Left ventricle myocardium inferior (tissue), 1 donor: ENCODE results near the gene CDKN2AIPNL. TPM values are rescaled to one million over a fixed set of nuclear protein-coding genes. Genes with fewer than 3 reads are reported as not detected.

Experiments used
- DNase-seq: peaks from one replicate; pipeline ENCODE4 v3.0.0-alpha.2; 2020
- H3K27ac ChIP-seq: fragments of 200-600 bp; replicated peaks from 2 replicates; pipeline ENCODE4 v1.8.0; 2021
- H3K27me3 ChIP-seq: fragments of 200-600 bp; 2 replicates; pipeline ENCODE4 v1.8.0; 2021; ENCODE audit warnings: low read depth
- H3K36me3 ChIP-seq: fragments of 200-600 bp; 2 replicates; pipeline ENCODE4 v1.8.0; 2021
- H3K4me1 ChIP-seq: fragments of 200-600 bp; 2 replicates; pipeline ENCODE4 v1.8.0; 2021
- H3K4me3 ChIP-seq: fragments of 200-600 bp; 2 replicates; pipeline ENCODE4 v1.8.0; 2021; ENCODE audit warnings: mild to moderate bottlenecking, moderate library complexity
- H3K9me3 ChIP-seq: fragments of 200-600 bp; replicated peaks from 2 replicates; pipeline ENCODE4 v1.8.0; 2021
- CTCF ChIP-seq: fragments of 200-600 bp; IDR thresholded peaks from 2 replicates; pipeline ENCODE4 v1.8.0; 2021; ENCODE audit warnings: antibody characterized with exemption, mild to moderate bottlenecking, borderline replicate concordance
- intact Hi-C: fragments of 100-400 bp; cut with micrococcal nuclease; formaldehyde crosslinking; loops from one replicate; pipeline ENCODE4 v1.11.0; 2022
- long read RNA-seq: library from polyadenylated mRNA; unstranded; transcript quantifications from one replicate; pipeline ENCODE4 v2.0.0, GENCODE V29; 2021
- total RNA-seq: library from RNA; stranded (reverse); fragmentation: NEBNext Ultra II Directional; extraction: Animal tissue kit (Norgen Biotek cat#: 25700); gene quantifications from one replicate; pipeline ENCODE4 v1.2.1, GENCODE V29; 2021
- donor health status: DM: no; HTN: yes; CAD: no; lungs with severe emphysema.

Gene CDKN2AIPNL, protein sequence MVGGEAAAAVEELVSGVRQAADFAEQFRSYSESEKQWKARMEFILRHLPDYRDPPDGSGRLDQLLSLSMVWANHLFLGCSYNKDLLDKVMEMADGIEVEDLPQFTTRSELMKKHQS
- 39.6 TPM for total RNA-seq
- long read RNA-seq, transcript CDKN2AIPNL-202 (3 exons, 1,223 nt): major isoform, 49 of 52 reads
- long read RNA-seq, partial matches to known transcripts: 1 of 52 reads
- long read RNA-seq, other reads (novel, unspliced or antisense): 2 of 52 reads

GRCh38 chr5:134411546-134412266 lies at the start of gene CDKN2AIPNL:
CDKN2AIPNL (minus strand) TSS chr5:134411881; CDS start chr5:134411854, 27 bp downstream.
- DNase-seq: peak; percentile 92
- H3K36me3 ChIP-seq: no peaks in the 10 kb centered on the region
- peak within 1 kb of the TSS; percentile 93 for H3K27ac ChIP-seq
- TF ChIP-seq CTCF: peak; percentile 86
- no peaks in the 10 kb centered on the region for H3K9me3 ChIP-seq
- peaks cover 44% of the 10 kb centered on the region for H3K4me1 ChIP-seq
- intact Hi-C loops: loop anchor here (5.0 to 10.0 kb wide), 2 partner anchors 56 to 97 kb away; no protein-coding TSS in a partner anchor
- H3K27me3 ChIP-seq: no peaks in the 10 kb centered on the region
- peak within 1 kb of the TSS; percentile 88 for H3K4me3 ChIP-seq

- H3K9me3 ChIP-seq: no peaks in the 10 kb centered on the region
- H3K27ac ChIP-seq: no peak overlapping the region
- H3K4me3 ChIP-seq: no peak overlapping the region
- TF ChIP-seq CTCF: no peak
- DNase-seq: no peak
- intact Hi-C loops: no loop called here
- H3K36me3 ChIP-seq: no peaks in the 10 kb centered on the region
- peaks cover 49% of the 10 kb centered on the region for H3K4me1 ChIP-seq
- H3K27me3 ChIP-seq: no peaks in the 10 kb centered on the region
Measured at GRCh38 chr5:134460551-134460950, 48.9 kb upstream of the CDKN2AIPNL start.

DNA sequence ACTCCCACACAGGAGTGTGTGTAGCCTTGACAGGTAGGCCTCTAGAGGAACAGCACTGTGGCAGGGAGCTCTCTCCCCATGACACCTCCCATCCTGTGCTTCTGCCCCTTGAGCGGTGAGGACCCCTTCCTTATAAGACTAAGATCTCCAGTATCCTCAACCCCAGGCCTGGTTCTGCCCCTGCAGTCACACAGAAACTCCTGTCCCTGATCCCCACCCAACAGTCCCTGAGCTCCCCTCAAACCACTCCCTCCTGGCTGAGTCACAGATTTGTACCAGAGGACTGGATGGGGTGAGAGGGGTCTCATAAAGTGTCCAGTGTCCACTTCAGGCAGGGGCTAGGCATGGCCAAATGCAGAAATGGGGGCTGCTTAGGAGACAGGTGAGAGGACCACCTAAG lies 47.8 kb upstream of the CDKN2AIPNL start:
- Histone ChIP-seq H3K4me3 (no peak overlapping the region), H3K27ac (peak overlapping the region; percentile 74), H3K9me3 (no peaks in the 10 kb centered on the region), H3K36me3 (no peaks in the 10 kb centered on the region), H3K4me1 (peaks cover 39% of the 10 kb centered on the region), H3K27me3 (no peaks in the 10 kb centered on the region)
- TF ChIP-seq CTCF: no peak
- DNase-seq: no peak
- intact Hi-C loops: no loop called here

- Histone ChIP-seq H3K27me3 (no peaks in the 10 kb centered on the region), H3K27ac (peak overlapping the region; percentile 74), H3K9me3 (no peaks in the 10 kb centered on the region), H3K4me1 (peaks cover 34% of the 10 kb centered on the region), H3K36me3 (no peaks in the 10 kb centered on the region), H3K4me3 (no peak overlapping the region)
- peak; percentile 33 for DNase-seq
- intact Hi-C loops: no loop called here
- TF ChIP-seq CTCF: no peak
Measured at GRCh38 chr5:134459010-134459403, 47.3 kb upstream of the CDKN2AIPNL start.

DNA sequence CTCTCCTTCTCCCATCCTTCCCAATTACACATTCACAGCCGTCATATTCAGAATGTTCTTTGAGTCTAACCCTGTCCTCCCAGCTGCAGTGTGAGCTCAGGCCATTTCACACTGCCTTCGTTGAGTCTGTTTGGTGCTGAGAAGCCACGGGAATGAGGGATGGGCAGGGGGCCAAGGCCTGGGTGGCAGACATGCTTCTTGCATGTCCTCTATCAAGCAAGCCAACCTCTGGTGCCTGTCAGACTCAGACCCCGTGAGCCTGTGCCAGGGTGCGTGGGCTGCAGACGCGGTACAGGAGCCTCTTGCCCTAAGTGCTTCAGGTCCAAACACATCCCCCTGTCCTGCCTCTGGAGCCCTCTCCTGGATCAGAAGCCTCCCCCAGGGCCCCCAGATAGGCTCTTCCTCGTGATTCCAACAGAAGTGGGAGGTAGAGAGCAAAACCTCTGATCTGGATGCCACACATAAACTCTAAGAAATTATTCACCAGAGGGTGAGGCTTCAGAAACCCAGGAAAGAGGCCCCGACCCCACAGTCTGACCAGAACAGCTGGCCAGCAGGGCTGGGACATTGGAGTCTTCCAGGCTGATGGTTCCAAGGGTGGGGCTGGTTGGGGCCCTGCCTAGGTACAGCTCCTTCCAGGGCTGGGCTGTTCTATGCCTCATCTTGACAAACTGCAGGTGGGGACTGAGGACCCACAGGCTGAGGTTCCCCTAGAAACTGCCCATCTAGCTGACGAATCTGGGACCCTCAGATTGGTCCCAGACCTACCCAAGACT lies 46.7 kb upstream of the CDKN2AIPNL start:
- peak overlapping the region; percentile 74 for H3K27ac ChIP-seq
- no peaks in the 10 kb centered on the region for H3K36me3 ChIP-seq
- TF ChIP-seq CTCF: no peak
- DNase-seq: peak; percentile 73
- H3K4me3 ChIP-seq: no peak overlapping the region
- intact Hi-C loops: no loop called here
- no peaks in the 10 kb centered on the region for H3K9me3 ChIP-seq
- peaks cover 28% of the 10 kb centered on the region for H3K4me1 ChIP-seq
- no peaks in the 10 kb centered on the region for H3K27me3 ChIP-seq
